Eye (tissue), 1 donor: ENCODE measurements around the gene TLR5.

Experiments used
- DNase-seq: peaks from one replicate; pipeline ENCODE4 v3.0.0-alpha.2; 2015

Gene TLR5

DNA sequence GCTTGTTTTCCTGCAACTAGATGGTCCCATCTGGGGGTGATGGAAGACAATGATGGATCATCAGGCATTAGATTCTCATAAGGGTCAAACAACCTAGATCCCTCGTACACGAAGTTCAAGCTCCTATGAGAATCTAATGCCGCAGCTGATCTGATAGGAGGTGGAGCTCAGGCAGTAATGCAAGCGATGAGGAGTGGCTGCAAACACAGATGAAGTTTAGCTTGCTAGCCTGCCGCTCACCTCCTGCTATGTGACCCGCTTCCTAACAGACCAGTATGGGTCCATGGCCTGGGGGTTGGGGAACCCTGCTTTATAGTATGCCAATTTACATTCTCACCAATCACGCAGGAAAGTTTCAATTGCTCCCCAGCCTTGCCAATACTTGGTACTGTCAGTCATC is 37.5 kb downstream of the TLR5 start:
- DNase-seq = no peak

DNA sequence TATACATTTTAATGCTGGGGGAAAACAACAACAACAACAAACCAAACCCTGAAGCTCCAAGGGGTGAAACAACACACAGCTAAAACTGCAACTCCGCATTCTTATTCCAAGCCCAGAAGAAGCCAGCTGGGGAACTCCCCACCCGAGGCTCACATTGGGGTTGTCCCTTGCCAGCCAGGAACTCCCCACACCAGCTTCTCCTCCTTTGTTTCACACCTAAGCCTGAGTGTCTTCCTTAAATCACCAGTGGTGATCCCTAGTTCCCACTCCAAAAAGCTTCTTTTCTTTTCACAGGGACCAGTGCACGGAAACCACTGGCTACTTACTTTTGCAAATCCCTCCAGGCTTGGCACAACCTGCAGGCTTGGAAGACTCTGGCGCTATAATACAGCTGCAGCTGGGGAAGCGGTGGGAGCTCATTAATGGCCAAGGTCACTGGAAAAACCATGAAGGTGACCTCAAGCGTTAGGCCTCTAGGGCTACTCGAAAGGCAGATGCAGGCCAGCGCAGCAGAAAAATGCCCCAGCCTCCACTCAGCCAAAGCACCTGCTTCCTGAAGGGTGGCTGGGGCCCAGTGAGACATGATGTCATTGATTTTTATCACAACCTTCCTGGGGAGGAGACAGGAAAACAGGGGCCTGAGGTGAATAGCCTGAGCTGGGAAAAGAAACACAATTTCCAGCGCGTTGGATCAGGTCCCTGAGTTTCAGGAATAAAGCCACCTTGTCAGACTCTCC is 40.1 kb downstream of the TLR5 start:
- peak; percentile 62 for DNase-seq

DNA sequence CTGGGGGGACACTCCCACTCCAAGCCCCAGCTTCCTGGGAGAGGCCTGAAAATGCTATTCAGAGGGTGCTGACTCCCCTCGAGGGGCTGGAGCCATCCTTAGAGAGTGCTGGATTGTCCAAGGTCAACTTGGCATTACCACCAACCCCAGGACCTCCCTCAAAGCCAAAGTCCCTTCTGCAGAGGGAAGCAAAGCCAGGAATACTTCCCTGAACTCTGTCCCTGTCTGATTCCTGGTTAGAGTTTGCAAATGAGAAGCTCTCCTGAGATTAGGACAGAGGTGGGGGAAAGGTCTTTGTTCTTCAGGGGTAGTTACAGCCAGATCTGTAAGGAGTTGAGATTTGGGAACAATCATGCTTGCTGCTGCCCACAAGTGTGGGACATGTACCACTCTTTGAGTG is 45.3 kb downstream of the TLR5 start:
- DNase-seq = no peak

GRCh38 chr1:223095870-223096269 is 47.2 kb downstream of the TLR5 start:
- no peak for DNase-seq

- no peak for DNase-seq
These were observed 51.2 kb downstream of the TLR5 start for GRCh38 chr1:223091896-223092295.

DNA sequence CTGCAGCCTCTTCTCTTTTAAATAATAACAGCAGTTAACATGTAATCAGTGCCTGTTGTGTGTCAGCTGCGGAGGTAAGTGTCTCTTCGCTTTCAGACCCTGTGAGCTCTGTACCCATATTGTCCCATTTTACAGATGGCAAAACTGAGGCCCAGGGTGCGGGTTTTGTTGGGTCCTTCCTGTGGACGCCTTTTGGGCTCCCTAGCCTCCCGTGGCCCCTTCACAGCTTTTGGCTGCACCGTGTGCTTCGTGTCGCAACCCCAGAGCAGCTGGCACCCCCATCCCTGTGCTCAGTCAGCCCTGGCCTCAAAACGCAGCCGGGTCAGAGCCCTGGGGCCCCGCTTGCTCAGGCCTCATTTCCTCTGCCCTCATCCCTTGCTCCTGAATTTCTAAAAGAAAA is 53.8 kb downstream of the TLR5 start:
- no peak for DNase-seq

- no peak for DNase-seq
These were observed 54.3 kb downstream of the TLR5 start for GRCh38 chr1:223088713-223089240.

- DNase-seq = peak; percentile 64
These were observed 55.5 kb downstream of the TLR5 start for GRCh38 chr1:223087291-223088255.

DNA sequence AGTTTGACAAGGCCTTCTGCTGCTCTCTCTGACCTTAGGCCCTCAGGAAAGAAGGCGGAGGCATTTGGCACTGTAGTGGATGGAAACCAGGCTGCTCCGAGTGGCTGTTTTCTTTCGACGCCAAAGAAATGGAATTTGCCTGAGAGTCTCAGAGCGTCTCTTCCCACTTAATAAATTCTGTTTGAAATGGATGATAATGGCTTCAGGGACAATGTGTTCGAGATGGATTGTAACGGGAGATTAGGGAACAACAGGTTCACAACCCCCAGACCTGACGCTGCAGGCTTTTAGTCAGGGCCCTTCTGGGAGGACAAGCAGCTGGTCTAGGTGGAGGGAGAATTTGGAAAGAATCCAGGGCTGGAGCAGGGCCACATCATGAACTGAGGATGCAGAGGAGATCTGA is 58.6 kb downstream of the TLR5 start:
- no peak for DNase-seq

DNA sequence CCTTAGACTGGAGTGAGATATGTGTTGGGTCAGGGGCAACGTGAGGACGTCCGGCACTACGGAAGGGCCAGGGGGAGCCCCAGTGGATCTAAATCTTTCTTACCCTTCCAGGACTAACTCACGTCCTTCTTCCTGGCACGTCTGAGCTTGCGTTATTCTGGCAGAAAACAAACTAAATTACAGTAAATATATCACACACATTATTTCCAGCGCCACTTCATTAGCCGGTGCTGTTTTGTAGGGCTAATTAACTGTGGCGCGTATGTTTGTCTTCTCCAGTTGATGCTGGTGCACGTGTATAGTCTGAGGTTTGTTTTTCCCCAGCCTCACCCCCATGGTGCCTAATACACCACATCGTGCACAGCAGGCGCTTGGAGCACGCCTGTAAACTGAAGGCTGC is 59.2 kb downstream of the TLR5 start:
- no peak for DNase-seq

DNA sequence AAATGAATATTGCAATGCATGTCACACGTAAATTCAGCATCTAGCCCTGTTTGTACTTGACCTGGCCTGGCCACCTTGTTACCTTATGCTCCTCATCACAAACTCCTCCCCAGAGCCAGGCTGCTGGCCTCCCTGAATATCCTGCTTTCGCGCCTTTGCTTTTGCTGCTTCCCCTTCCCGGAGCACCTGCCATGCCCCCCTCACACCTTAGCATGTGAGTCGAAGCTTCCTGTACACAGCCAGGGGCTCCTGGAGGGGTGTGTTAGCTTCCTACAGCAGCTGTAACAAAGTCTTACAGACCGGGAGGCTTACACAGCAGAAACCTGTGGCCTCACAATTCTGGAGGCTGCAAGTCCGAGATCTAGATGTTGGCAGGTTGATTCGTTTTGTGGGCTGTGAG is 60.1 kb downstream of the TLR5 start:
- no peak for DNase-seq

GRCh38 chr1:223081181-223081994 is 61.7 kb downstream of the TLR5 start:
- DNase-seq = peak; percentile 92

GRCh38 chr1:223079498-223079897 is 63.5 kb downstream of the TLR5 start:
- DNase-seq = no peak

DNA sequence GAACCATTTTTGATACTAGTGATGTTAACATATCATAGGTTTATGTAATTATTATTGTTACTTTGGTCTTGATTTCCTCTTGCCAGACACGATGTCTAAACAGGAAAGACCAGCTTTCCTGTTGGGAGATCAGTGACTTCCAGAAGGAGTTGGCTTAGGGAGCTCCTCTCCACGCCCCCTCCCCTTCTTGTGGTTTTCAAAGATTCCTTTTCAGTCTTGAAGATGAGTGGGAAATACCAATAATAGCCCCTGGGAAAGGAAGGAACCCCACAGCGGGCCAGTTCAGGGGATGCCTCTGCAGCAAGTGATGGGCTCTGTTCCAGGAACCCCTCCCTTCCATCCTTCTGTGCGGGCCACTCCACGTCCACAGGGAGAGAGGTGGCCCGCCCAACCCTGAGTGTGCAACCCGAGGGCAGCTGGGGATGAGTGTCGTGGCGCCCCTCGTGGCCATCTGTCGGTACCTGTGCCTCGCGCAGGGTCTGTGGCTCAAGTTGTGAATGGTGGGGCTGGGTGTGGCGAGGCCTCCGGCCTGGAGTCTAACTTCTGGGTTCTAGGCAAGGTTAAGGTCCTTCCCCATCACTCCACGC is 65.7 kb downstream of the TLR5 start:
- DNase-seq = no peak

GRCh38 chr1:223076362-223076761 is 66.7 kb downstream of the TLR5 start:
- no peak for DNase-seq

- no peak for DNase-seq
These were observed 67.2 kb downstream of the TLR5 start for GRCh38 chr1:223075834-223076233.

DNA sequence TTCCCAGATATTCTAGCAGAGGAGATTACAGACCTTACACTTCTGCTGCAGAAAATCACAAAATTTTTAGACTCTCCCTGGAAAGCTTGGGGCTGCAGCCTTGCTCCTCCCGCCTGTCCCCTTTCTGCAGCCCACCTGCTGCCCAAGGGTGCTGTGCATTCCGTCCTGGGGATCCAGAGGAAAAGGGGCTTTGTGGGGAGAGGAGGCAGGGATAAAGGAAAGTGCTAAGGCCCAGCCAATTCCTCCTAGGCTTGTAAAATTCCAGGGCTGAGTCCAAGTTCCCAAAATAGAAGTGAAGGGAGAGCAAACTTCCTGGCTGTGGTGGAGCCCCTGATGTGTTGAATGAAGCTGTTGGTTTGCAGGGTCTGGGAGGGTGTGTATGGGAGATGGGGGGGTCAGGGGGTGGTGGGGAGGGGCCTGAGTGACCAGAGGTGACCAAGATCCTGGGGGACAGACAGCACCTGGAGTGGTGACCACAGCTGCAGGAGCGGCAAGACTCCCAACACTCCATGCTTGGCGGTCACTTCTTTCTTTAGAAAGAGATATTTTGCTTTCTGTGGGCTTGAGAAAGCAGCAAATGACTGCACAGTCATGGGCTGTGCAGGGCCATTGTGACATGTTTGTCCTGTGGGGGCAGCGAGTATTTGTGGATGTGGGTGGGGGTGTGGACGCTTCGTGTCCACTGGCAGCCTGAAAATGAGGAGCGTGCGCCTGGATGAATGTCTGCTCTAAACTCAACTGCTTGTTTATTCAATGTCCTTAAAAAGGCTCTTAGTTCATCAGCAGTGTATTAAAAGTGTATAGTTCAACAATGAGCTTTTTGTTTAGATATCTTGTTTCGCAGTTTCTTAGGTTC is 68.4 kb downstream of the TLR5 start:
- DNase-seq = peak; percentile 23

GRCh38 chr1:223068900-223069665 is 74.0 kb downstream of the TLR5 start:
- no peak for DNase-seq

- DNase-seq = no peak
These were observed 75.1 kb downstream of the TLR5 start for GRCh38 chr1:223067914-223068313.

GRCh38 chr1:223066415-223066814 is 76.6 kb downstream of the TLR5 start:
- DNase-seq = no peak

DNA sequence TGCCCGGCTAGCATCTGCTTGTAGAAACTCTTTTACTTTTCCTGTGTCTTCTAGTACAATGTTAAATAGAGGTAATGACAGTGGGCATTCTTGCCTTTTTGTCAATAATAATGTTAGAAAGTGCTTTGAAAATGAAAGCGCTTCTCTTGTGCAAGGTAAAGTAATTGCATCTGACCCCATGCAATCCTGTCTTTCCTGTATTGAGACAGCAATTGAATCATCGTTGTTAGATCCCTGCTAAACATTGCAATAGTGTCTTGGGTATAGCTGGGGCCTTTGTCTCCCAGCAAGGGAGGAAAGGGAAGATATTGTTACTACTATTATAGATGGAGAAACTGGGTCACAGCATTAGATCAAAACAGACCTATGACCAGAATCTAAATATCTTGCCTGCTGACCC is 80.9 kb downstream of the TLR5 start:
- no peak for DNase-seq
